Vagina (tissue), 2 donors: ENCODE data around the gene DYNC2I2.

Experiments used
- CTCF ChIP-seq, 3 experiments: fragments of 450-650 bp in 2 of 3; fragments of 200-600 bp in 1 of 3; sonication (generic) in 1 of 3; IDR thresholded peaks; one replicate each; pipeline ENCODE4 v1.5.1; 2017 to 2019; ENCODE audit warnings: antibody characterized with exemption in 3 of 3, mild to moderate bottlenecking in 2 of 3, moderate library complexity in 2 of 3
- POLR2A ChIP-seq, 2 donors: fragments of 450-650 bp; IDR thresholded peaks; one replicate each; pipeline ENCODE4 v1.6.1; 2017; ENCODE audit warnings: antibody characterized with exemption in 2 of 2, mild to moderate bottlenecking in 2 of 2, moderate library complexity in 2 of 2
- POLR2AphosphoS5 ChIP-seq, 2 donors: sonication (generic); formaldehyde crosslinking; IDR thresholded peaks; one replicate each; pipeline ENCODE4 v1.9.0; 2017; ENCODE audit warnings: antibody characterized with exemption in 2 of 2, mild to moderate bottlenecking in 2 of 2, low read depth in 1 of 2; ENCODE audit not compliant: insufficient read depth in 1 of 2

GRCh38 chr9:128587453-128587852 is 69.2 kb downstream of the DYNC2I2 start:
- TF ChIP-seq CTCF (IDR thresholded peaks at IDR 0.05) (no peak), POLR2AphosphoS5 (IDR thresholded peaks at IDR 0.05; ENCODE audit: insufficient read depth in 1 of 2, low read depth in 1 of 2) (no peak), POLR2A (IDR thresholded peaks at IDR 0.05) (no peak)
